DOHH2 (cell line): Measurements from ENCODE around the gene GTF2F2.

Source experiments
- H3F3A ChIP-seq: fragments of 200-600 bp; sonication (generic), shearing (Covaris generic); 2 replicates; pipeline ENCODE4 v1.6.0; 2016; ENCODE audit warnings: antibody characterized with exemption, mild to moderate bottlenecking; ENCODE audit not compliant: control insufficient read depth, insufficient read depth
- H3K27ac ChIP-seq: fragments of 200-600 bp; sonication (generic); 2 replicates; pipeline ENCODE4 v1.5.1; 2014; ENCODE audit warnings: low read depth, mild to moderate bottlenecking, low read length, moderate library complexity
- H3K27me3 ChIP-seq: fragments of 200-600 bp; sonication (generic); 2 replicates; pipeline ENCODE4 v1.6.1; 2014; ENCODE audit warnings: mild to moderate bottlenecking, low read length, mixed read lengths; ENCODE audit not compliant: control insufficient read depth
- H3K36me3 ChIP-seq: fragments of 200-600 bp; sonication (generic); 2 replicates; pipeline ENCODE4 v1.6.1; 2014; ENCODE audit warnings: mild to moderate bottlenecking, low read length, moderate library complexity, mixed read lengths; ENCODE audit not compliant: control insufficient read depth
- H3K4me1 ChIP-seq: fragments of 200-600 bp; sonication (generic); 2 replicates; pipeline ENCODE4 v1.6.1; 2014; ENCODE audit warnings: mild to moderate bottlenecking, low read length, mixed read lengths; ENCODE audit not compliant: control insufficient read depth
- H3K4me2 ChIP-seq: fragments of 200-600 bp; sonication (generic); 2 replicates; pipeline ENCODE4 v1.6.0; 2014; ENCODE audit warnings: mild to moderate bottlenecking, low read length, moderate library complexity
- H3K4me3 ChIP-seq: fragments of 200-600 bp; sonication (generic); 2 replicates; pipeline ENCODE4 v1.5.1; 2014; ENCODE audit warnings: mild to moderate bottlenecking, low read length, mixed read lengths
- H3K79me2 ChIP-seq: fragments of 200-600 bp; sonication (generic); 2 replicates; pipeline ENCODE4 v1.6.1; 2014; ENCODE audit warnings: mild to moderate bottlenecking, low read length, mixed read lengths; ENCODE audit not compliant: control insufficient read depth
- H3K9me2 ChIP-seq: fragments of 200-600 bp; sonication (generic); replicated peaks from 2 replicates; pipeline ENCODE4 v1.6.1; 2014; ENCODE audit warnings: mild to moderate bottlenecking, low read length, mixed read lengths; ENCODE audit not compliant: control insufficient read depth
- H3K9me3 ChIP-seq: fragments of 200-600 bp; sonication (generic); 2 replicates; pipeline ENCODE4 v1.6.1; 2014; ENCODE audit warnings: antibody characterized with exemption, low read length, mixed read lengths; ENCODE audit not compliant: control insufficient read depth, insufficient read depth
- H4K20me1 ChIP-seq: fragments of 200-600 bp; sonication (generic); 2 replicates; pipeline ENCODE4 v1.6.0; 2014; ENCODE audit warnings: low read depth, mild to moderate bottlenecking, antibody characterized with exemption, low read length, moderate library complexity; ENCODE audit not compliant: control insufficient read depth, insufficient read depth
- EZH2phosphoT487 ChIP-seq: fragments of 200-600 bp; sonication (generic); IDR thresholded peaks from 2 replicates; pipeline ENCODE4 v1.6.1; 2017; ENCODE audit warnings: borderline replicate concordance, mild to moderate bottlenecking, antibody characterized with exemption, low read length, moderate library complexity, mixed read lengths
- TF ChIP-seq, protein P1 (sequence below): fragments of 200-600 bp; sonication (generic); IDR thresholded peaks from one replicate; pipeline ENCODE4 v1.5.1; 2014; ENCODE audit warnings: antibody characterized with exemption, mild to moderate bottlenecking, low read depth, low read length; ENCODE audit not compliant: poor library complexity, severe bottlenecking

GTF2F2 gene

GRCh38 chr13:45218689-45219088 is 98.4 kb downstream of the GTF2F2 start:
- Histone ChIP-seq H3K36me3 (no peaks in the 10 kb centered on the region; the same call in 1 of the 2 replicates), H3K27ac (no peak overlapping the region), H3K27me3 (no peaks in the 10 kb centered on the region), H3K4me3 (no peak overlapping the region), H3K4me1 (no peaks in the 10 kb centered on the region), H3K9me3 (no peaks in the 10 kb centered on the region), H3F3A (no peaks in the 10 kb centered on the region), H3K9me2 (no peaks in the 10 kb centered on the region), H4K20me1 (no peaks in the 10 kb centered on the region), H3K79me2 (no peaks in the 10 kb centered on the region), H3K4me2 (no peak overlapping the region)
- no peak for TF ChIP-seq EZH2phosphoT487

- Histone ChIP-seq H3K27ac (no peak overlapping the region), H3K79me2 (no peaks in the 10 kb centered on the region)
Measured at GRCh38 chr13:45219123-45219891, 99.0 kb downstream of the GTF2F2 start.

DNA sequence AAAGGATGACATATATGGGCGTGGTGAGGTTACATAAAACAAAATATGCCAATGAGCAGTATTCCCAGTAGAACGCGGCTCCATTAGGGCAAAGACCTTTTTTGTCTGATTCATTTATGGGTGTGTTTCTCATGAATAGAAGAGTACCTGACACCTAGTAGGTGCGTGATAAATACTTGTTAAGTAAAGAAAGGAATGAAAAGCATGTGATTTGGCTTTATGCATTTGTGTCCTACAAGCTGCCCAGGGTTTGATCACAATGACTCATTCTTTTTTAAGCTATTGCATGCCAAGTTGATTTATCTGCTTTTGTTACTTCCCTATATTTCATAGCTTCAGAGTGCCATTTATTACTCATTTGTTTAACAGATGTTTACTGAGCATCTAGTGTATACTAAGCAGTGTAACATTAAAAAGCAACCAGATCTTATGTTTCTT is 99.6 kb downstream of the GTF2F2 start:
- no peak overlapping the region for H3K27ac ChIP-seq
- H4K20me1 ChIP-seq = no peaks in the 10 kb centered on the region
- no peaks in the 10 kb centered on the region for H3K4me1 ChIP-seq
- H3K4me3 ChIP-seq = no peak overlapping the region
- no peaks in the 10 kb centered on the region; the same call in 1 of the 2 replicates for H3K36me3 ChIP-seq
- H3F3A ChIP-seq = no peaks in the 10 kb centered on the region
- H3K79me2 ChIP-seq = no peaks in the 10 kb centered on the region
- no peak for TF ChIP-seq EZH2phosphoT487
- TF ChIP-seq, protein P1, sequence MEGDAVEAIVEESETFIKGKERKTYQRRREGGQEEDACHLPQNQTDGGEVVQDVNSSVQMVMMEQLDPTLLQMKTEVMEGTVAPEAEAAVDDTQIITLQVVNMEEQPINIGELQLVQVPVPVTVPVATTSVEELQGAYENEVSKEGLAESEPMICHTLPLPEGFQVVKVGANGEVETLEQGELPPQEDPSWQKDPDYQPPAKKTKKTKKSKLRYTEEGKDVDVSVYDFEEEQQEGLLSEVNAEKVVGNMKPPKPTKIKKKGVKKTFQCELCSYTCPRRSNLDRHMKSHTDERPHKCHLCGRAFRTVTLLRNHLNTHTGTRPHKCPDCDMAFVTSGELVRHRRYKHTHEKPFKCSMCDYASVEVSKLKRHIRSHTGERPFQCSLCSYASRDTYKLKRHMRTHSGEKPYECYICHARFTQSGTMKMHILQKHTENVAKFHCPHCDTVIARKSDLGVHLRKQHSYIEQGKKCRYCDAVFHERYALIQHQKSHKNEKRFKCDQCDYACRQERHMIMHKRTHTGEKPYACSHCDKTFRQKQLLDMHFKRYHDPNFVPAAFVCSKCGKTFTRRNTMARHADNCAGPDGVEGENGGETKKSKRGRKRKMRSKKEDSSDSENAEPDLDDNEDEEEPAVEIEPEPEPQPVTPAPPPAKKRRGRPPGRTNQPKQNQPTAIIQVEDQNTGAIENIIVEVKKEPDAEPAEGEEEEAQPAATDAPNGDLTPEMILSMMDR = no peak
- H3K9me3 ChIP-seq = no peaks in the 10 kb centered on the region
- H3K27me3 ChIP-seq = no peaks in the 10 kb centered on the region
- no peaks in the 10 kb centered on the region for H3K9me2 ChIP-seq
- no peak overlapping the region for H3K4me2 ChIP-seq

More at GRCh38 chr13:45219123-45219891, 99.0 kb downstream of the GTF2F2 start:
- H3K9me2 ChIP-seq = no peaks in the 10 kb centered on the region
- H3K27me3 ChIP-seq = no peaks in the 10 kb centered on the region
- no peaks in the 10 kb centered on the region for H4K20me1 ChIP-seq
- H3K4me3 ChIP-seq = no peak overlapping the region
- no peaks in the 10 kb centered on the region for H3K4me1 ChIP-seq
- H3K36me3 ChIP-seq = no peaks in the 10 kb centered on the region; the same call in 1 of the 2 replicates
- TF ChIP-seq, protein P1 = no peak
- no peak for TF ChIP-seq EZH2phosphoT487
- H3F3A ChIP-seq = no peaks in the 10 kb centered on the region
- no peak overlapping the region for H3K4me2 ChIP-seq
- no peaks in the 10 kb centered on the region for H3K9me3 ChIP-seq

DNA sequence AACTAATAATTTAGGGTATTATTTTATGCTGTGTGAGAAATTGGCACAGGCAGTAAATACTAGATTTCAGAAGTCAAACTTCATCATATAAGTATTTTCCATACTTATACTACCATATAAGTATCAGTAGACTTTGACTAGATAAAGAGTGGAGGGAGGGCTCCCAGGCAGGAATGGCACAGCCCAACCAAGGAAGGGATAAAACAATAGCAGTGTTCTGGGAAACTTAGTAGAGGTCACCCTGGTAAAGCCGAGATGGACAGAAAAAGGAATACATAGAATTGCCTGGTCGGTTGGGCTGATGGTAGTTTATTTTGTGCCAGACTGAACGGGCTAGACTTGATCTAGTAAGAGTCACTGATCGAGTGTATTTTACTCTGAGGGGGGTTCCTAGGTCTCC is 100.1 kb downstream of the GTF2F2 start:
- no peak overlapping the region for H3K27ac ChIP-seq
- H3K4me2 ChIP-seq = no peak overlapping the region
- no peaks in the 10 kb centered on the region for H3F3A ChIP-seq
- no peaks in the 10 kb centered on the region for H3K79me2 ChIP-seq
- H3K9me2 ChIP-seq = no peaks in the 10 kb centered on the region
- no peaks in the 10 kb centered on the region for H3K27me3 ChIP-seq
- H3K36me3 ChIP-seq = no peaks in the 10 kb centered on the region
- no peaks in the 10 kb centered on the region for H3K4me1 ChIP-seq
- H3K4me3 ChIP-seq = no peak overlapping the region
- no peaks in the 10 kb centered on the region for H4K20me1 ChIP-seq
- H3K9me3 ChIP-seq = no peaks in the 10 kb centered on the region
- no peak for TF ChIP-seq EZH2phosphoT487
